Keratinocyte (primary cell): ENCODE measurements around the gene MDGA2. TPM values are rescaled to one million over a fixed set of nuclear protein-coding genes. Genes with fewer than 3 reads are reported as not detected.

Experiments used
- DNase-seq: peaks from one replicate; pipeline ENCODE4 v3.0.0-alpha.2; 2011; ENCODE audit warnings: low read depth, missing footprints, low spot score
- FAIRE-seq: peaks from 2 replicates; lab custom pipeline; 2011; peaks lifted over from hg19 to GRCh38; lab: Jason Lieb, UNC
- H2AFZ ChIP-seq: 2 replicates; pipeline ENCODE4 v1.6.0; 2012; ENCODE audit warnings: low read length, control low read depth, inconsistent platforms; ENCODE audit not compliant: control insufficient read depth
- H3K27ac ChIP-seq: 2 replicates; pipeline ENCODE4 v1.5.1; 2011; ENCODE audit warnings: low read length; ENCODE audit not compliant: control insufficient read depth, insufficient read depth
- H3K27me3 ChIP-seq: 3 replicates; pipeline ENCODE4 v1.6.0; 2011; ENCODE audit warnings: low read length; ENCODE audit not compliant: control insufficient read depth, insufficient read depth; ENCODE audit errors: extremely low read depth
- H3K36me3 ChIP-seq, 2 experiments: 2 replicates in 1 of 2; 3 replicates in 1 of 2; pipeline ENCODE4 v1.5.1; 2011; ENCODE audit warnings: low read length in 2 of 2, mild to moderate bottlenecking in 1 of 2; ENCODE audit not compliant: control insufficient read depth in 2 of 2, insufficient read depth in 2 of 2; ENCODE audit errors: extremely low read depth in 1 of 2
- H3K4me1 ChIP-seq: 3 replicates; pipeline ENCODE4 v1.5.1; 2011; ENCODE audit warnings: low read length; ENCODE audit not compliant: control insufficient read depth, insufficient read depth; ENCODE audit errors: extremely low read depth
- H3K4me2 ChIP-seq: 3 replicates; pipeline ENCODE4 v1.6.0; 2011; ENCODE audit warnings: low read depth, low read length; ENCODE audit not compliant: control insufficient read depth, insufficient read depth; ENCODE audit errors: extremely low read depth
- H3K4me3 ChIP-seq, 3 experiments: fragments of 200-600 bp in 1 of 3; sonication (generic) in 1 of 3; 2 replicates in 2 of 3; 3 replicates in 1 of 3; pipeline ENCODE4 v1.5.1; 2011 to 2016; ENCODE audit warnings: low read length in 3 of 3, mild to moderate bottlenecking in 3 of 3, control low read depth in 2 of 3, inconsistent platforms in 1 of 3, low read depth in 1 of 3, mixed read lengths in 1 of 3, mixed run types in 1 of 3, moderate library complexity in 1 of 3; ENCODE audit not compliant: control insufficient read depth in 2 of 3, insufficient read depth in 2 of 3; ENCODE audit errors: extremely low read depth in 1 of 3
- H3K79me2 ChIP-seq: 2 replicates; pipeline ENCODE4 v1.6.0; 2012; ENCODE audit warnings: low read length; ENCODE audit not compliant: control insufficient read depth, insufficient read depth
- H3K9ac ChIP-seq: 3 replicates; pipeline ENCODE4 v1.6.0; 2011; ENCODE audit warnings: low read length; ENCODE audit not compliant: control insufficient read depth, insufficient read depth; ENCODE audit errors: extremely low read depth
- H3K9me1 ChIP-seq: 3 replicates; pipeline ENCODE4 v1.6.0; 2011; ENCODE audit warnings: low read length; ENCODE audit not compliant: control insufficient read depth, insufficient read depth; ENCODE audit errors: extremely low read depth
- H3K9me3 ChIP-seq: 2 replicates; pipeline ENCODE4 v1.5.1; 2012; ENCODE audit warnings: low read depth, low read length; ENCODE audit not compliant: control insufficient read depth
- H4K20me1 ChIP-seq: 3 replicates; pipeline ENCODE4 v1.6.0; 2011; ENCODE audit warnings: low read length; ENCODE audit not compliant: control insufficient read depth, insufficient read depth; ENCODE audit errors: extremely low read depth
- CTCF ChIP-seq, 3 experiments: IDR thresholded peaks in 1 of 3; conservative IDR thresholded peaks in 1 of 3; optimal IDR thresholded peaks in 1 of 3; 2 replicates in 2 of 3; 3 replicates in 1 of 3; pipeline versions ENCODE3 to v1.5.1; 2011; ENCODE audit warnings: low read length in 3 of 3, mild to moderate bottlenecking in 3 of 3, moderate library complexity in 2 of 3, control low read depth in 1 of 3, inconsistent platforms in 1 of 3; ENCODE audit not compliant: insufficient read depth in 2 of 3; ENCODE audit errors: extremely low read depth in 1 of 3
- EZH2 ChIP-seq: IDR thresholded peaks from one replicate; pipeline ENCODE4 v1.6.1; 2012; ENCODE audit warnings: inconsistent platforms, mild to moderate bottlenecking, low read length, moderate library complexity
- dilution Hi-C: fragments of 300-500 bp; cut with MboI; formaldehyde crosslinking; loops from one replicate; pipeline ENCODE4 v1.7.0; 2020; ENCODE audit warnings: low sequenced_read_pairs; ENCODE audit not compliant: extremely low pct_ligation_motif_present
- polyA plus RNA-seq, 5 experiments: library from polyadenylated mRNA; depleted of rRNA in 3 of 5; stranded (reverse) in 3 of 5; stranded (forward) in 1 of 5; unstranded in 1 of 5; fragments of >200 nt; gene quantifications; 1 replicate in 1 of 5; 2 replicates in 3 of 5; 3 replicates in 1 of 5; pipeline versions ENCODE4 v1.2.1 to v1.2.3, GENCODE V29; 2011 to 2012; ENCODE audit warnings: missing spikeins in 2 of 5, low read depth in 1 of 5, low replicate concordance in 1 of 5

The MDGA2 gene
- polyA plus RNA-seq, 1 donor (not counting 4 experiments of a cell fraction or from before 2014, with no cell fraction given), result not detected

- Histone ChIP-seq H2AFZ (no peak overlapping the region), H3K4me2 (no peak overlapping the region), H4K20me1 (no peaks in the 10 kb centered on the region), H3K9me3 (no peaks in the 10 kb centered on the region), H3K27me3 (no peaks in the 10 kb centered on the region), H3K27ac (no peak overlapping the region), H3K9me1 (no peaks in the 10 kb centered on the region), H3K4me3 (no peak overlapping the region), H3K9ac (no peak overlapping the region), H3K36me3 (no peaks in the 10 kb centered on the region), H3K79me2 (no peaks in the 10 kb centered on the region), H3K4me1 (no peaks in the 10 kb centered on the region)
- TF ChIP-seq CTCF (optimal IDR thresholded peaks at IDR 0.05 in 1 of 3, IDR thresholded peaks at IDR 0.05 in 1 of 3, conservative IDR thresholded peaks at IDR 0.05 in 1 of 3; ENCODE audit: extremely low read depth in 1 of 3, insufficient read depth in 2 of 3, low read length in 3 of 3) (no peak), EZH2 (no peak)
- DNase-seq (no peak), FAIRE-seq (no peak)
- dilution Hi-C loops, result no loop called here
These were observed 467.0 kb downstream of the MDGA2 start for GRCh38 chr14:47208434-47208833.

- FAIRE-seq (no peak), DNase-seq (no peak)
- Histone ChIP-seq H3K27me3 (no peaks in the 10 kb centered on the region), H3K27ac (no peak overlapping the region), H3K9ac (no peak overlapping the region), H3K4me2 (no peak overlapping the region), H3K36me3 (no peaks in the 10 kb centered on the region), H3K4me3 (no peak overlapping the region), H4K20me1 (no peaks in the 10 kb centered on the region), H3K9me1 (no peaks in the 10 kb centered on the region), H2AFZ (no peak overlapping the region), H3K79me2 (no peaks in the 10 kb centered on the region), H3K9me3 (no peaks in the 10 kb centered on the region), H3K4me1 (no peaks in the 10 kb centered on the region)
- dilution Hi-C loops, result no loop called here
- TF ChIP-seq CTCF (optimal IDR thresholded peaks at IDR 0.05 in 1 of 3, IDR thresholded peaks at IDR 0.05 in 1 of 3, conservative IDR thresholded peaks at IDR 0.05 in 1 of 3; ENCODE audit: extremely low read depth in 1 of 3, insufficient read depth in 2 of 3, low read length in 3 of 3), result no peak
- no peak for TF ChIP-seq EZH2
These were observed 467.8 kb downstream of the MDGA2 start for GRCh38 chr14:47207617-47208016.
